ENCODE data around the gene MT1HL1. TPM values are rescaled to one million over a fixed set of nuclear protein-coding genes. Genes with fewer than 3 reads are reported as not detected.

MT1HL1 gene
- total RNA-seq, 1 donor from 2014 or later = not detected

Other genes starting within 250 kb of the MT1HL1 start
- 48.9 and 49.2 TPM in 2 replicates for gene MTR, start 209.1 kb downstream of the MT1HL1 start, total RNA-seq
- not detected in 2 replicates for gene RYR2, start 37.7 kb upstream of the MT1HL1 start, total RNA-seq